ENCODE results near the gene C6orf132.

The C6orf132 gene

GRCh38 chr6:42071881-42072583 is 70.4 kb downstream of the C6orf132 start:
- DNase-seq: no peak

- no peak for DNase-seq
These were observed 73.4 kb downstream of the C6orf132 start for GRCh38 chr6:42068872-42069522.

DNA sequence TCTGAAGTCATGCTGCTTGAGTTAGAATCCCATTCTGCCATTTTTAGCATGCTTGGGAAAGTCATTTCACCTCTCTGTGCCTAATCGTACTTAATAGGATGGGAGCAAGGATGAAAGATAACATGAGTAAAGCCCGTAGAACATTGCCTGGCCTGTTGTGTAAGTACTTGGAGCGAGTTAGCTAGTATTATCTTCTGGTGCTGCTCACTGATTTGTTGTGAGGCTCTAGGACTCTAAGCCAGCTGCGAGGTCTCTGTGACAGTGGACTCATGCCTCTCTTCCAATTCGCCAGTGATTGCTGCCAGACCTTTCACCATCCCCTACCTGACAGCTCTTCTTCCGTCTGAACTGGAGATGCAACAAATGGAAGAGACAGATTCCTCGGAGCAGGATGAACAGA is 74.2 kb downstream of the C6orf132 start:
- no peak for DNase-seq

GRCh38 chr6:42066156-42066675 is 76.2 kb downstream of the C6orf132 start:
- DNase-seq: no peak

GRCh38 chr6:42059743-42060142 is 82.7 kb downstream of the C6orf132 start:
- DNase-seq: no peak

DNA sequence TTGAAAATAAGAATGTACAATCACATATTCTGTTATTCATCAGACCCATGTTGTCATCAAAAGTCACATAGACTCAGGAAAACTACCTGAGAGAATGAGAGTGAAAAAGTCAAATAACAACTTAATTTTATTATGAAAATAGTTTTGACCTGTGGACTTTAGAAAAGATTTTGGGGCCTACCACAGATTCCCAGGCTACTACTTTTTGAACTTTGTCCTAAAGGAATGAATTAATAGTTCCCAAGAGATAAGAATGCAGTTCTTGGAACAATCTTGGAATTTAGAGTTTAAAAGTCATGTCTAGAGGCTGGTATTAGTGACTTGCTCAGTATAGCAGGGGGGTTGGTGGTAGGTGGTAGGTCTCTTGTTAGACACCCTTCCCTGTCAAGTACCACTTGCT is 88.8 kb downstream of the C6orf132 start:
- DNase-seq: no peak

- DNase-seq: no peak
These were observed 91.2 kb downstream of the C6orf132 start for GRCh38 chr6:42051268-42051653.
